IMR-90 (cell line): ENCODE measurements around the gene VPS4B. TPM values are rescaled to one million over a fixed set of nuclear protein-coding genes. Genes with fewer than 3 reads are reported as not detected.

Experiments used
- ATAC-seq: fragments of 200-7000 bp; cut with Tn5 transposase; 2 replicates; pipeline ENCODE4 v1.9.1; 2020; ENCODE audit warnings: low read depth, mild to moderate bottlenecking, moderate library complexity
- BruUV-seq: library from RNA; stranded (reverse); fragments of 400-500 nt; replicated peaks from 2 replicates; lab custom pipeline; 2021; lab: Mats Ljungman, UMichigan
- CTCF ChIA-PET: fragments of 300-600 bp; formaldehyde crosslinking; extraction: SDS; loops from one replicate; lab custom pipeline; 2021; ENCODE audit warnings: antibody characterized with exemption; lab: Yijun Ruan, JAX
- POLR2A ChIA-PET: fragments of 300-600 bp; sonication (Branson Sonifier 250); formaldehyde crosslinking; loops from one replicate; lab custom pipeline; 2022; ENCODE audit warnings: antibody characterized with exemption; ENCODE audit not compliant: unreplicated experiment; lab: Charles Lee
- DNase-seq: peaks from one replicate; pipeline ENCODE4 v3.0.0; 2013
- H2AFZ ChIP-seq: replicated peaks from 2 replicates; pipeline ENCODE3; 2013; ENCODE audit warnings: low read length, mild to moderate bottlenecking; ENCODE audit not compliant: poor library complexity
- H2AK5ac ChIP-seq: 2 replicates; pipeline ENCODE4 v1.6.1; 2013; ENCODE audit warnings: low read depth, low read length, inconsistent platforms
- H2AK9ac ChIP-seq: replicated peaks from 2 replicates; pipeline ENCODE3; 2013; ENCODE audit warnings: mild to moderate bottlenecking, low read depth, low read length, moderate library complexity; ENCODE audit not compliant: poor library complexity
- H2BK120ac ChIP-seq: 2 replicates; pipeline ENCODE4 v1.6.1; 2013; ENCODE audit warnings: low read depth, low read length, inconsistent platforms
- H2BK15ac ChIP-seq: 3 replicates; pipeline ENCODE4 v1.6.1; 2013; ENCODE audit warnings: low read depth, low read length, inconsistent platforms
- H2BK20ac ChIP-seq: 2 replicates; pipeline ENCODE4 v1.6.1; 2013; ENCODE audit warnings: low read depth, mild to moderate bottlenecking, inconsistent platforms, low read length, moderate library complexity
- H2BK5ac ChIP-seq: 2 replicates; pipeline ENCODE4 v1.6.1; 2013; ENCODE audit warnings: mild to moderate bottlenecking, low read depth, low read length, inconsistent platforms; ENCODE audit not compliant: poor library complexity, severe bottlenecking
- H3K14ac ChIP-seq: replicated peaks from 2 replicates; pipeline ENCODE4 v1.6.1; 2013; ENCODE audit warnings: low read depth, low read length, inconsistent platforms
- H3K18ac ChIP-seq: 2 replicates; pipeline ENCODE4 v1.6.1; 2013; ENCODE audit warnings: low read depth, low read length, control low read depth
- H3K23ac ChIP-seq: 2 replicates; pipeline ENCODE4 v1.6.1; 2013; ENCODE audit warnings: low read depth, low read length, inconsistent platforms
- H3K27ac ChIP-seq: 2 replicates; pipeline ENCODE4 v1.5.1; 2013; ENCODE audit warnings: mild to moderate bottlenecking, control low read depth, low read length; ENCODE audit not compliant: insufficient read depth
- H3K27me3 ChIP-seq: 2 replicates; pipeline ENCODE4 v1.6.1; 2013; ENCODE audit warnings: low read length; ENCODE audit not compliant: control insufficient read depth, insufficient read depth
- H3K36me3 ChIP-seq: 2 replicates; pipeline ENCODE4 v1.6.1; 2013; ENCODE audit warnings: low read length, mixed read lengths; ENCODE audit not compliant: control insufficient read depth, insufficient read depth
- H3K4ac ChIP-seq: 2 replicates; pipeline ENCODE4 v1.6.1; 2013; ENCODE audit warnings: low read depth, low read length, inconsistent platforms
- H3K4me1 ChIP-seq: 2 replicates; pipeline ENCODE4 v1.6.1; 2013; ENCODE audit warnings: low read length, mixed read lengths; ENCODE audit not compliant: control insufficient read depth, insufficient read depth
- H3K4me2 ChIP-seq: 2 replicates; pipeline ENCODE4 v1.6.1; 2013; ENCODE audit warnings: low read depth, mild to moderate bottlenecking, control low read depth, low read length, moderate library complexity
- H3K4me3 ChIP-seq: 2 replicates; pipeline ENCODE4 v1.5.1; 2013; ENCODE audit warnings: low read depth, mild to moderate bottlenecking, control low read depth, low read length, moderate library complexity; ENCODE audit not compliant: insufficient read depth
- H3K56ac ChIP-seq: 2 replicates; pipeline ENCODE4 v1.6.1; 2013; ENCODE audit warnings: low read length, inconsistent platforms; ENCODE audit not compliant: insufficient read depth; ENCODE audit errors: extremely low read depth
- H3K79me1 ChIP-seq, 2 experiments: 2 replicates each; pipeline ENCODE4 v1.6.1; 2013; ENCODE audit warnings: low read length in 2 of 2, inconsistent platforms in 1 of 2, low read depth in 1 of 2
- H3K9ac ChIP-seq: 2 replicates; pipeline ENCODE4 v1.6.1; 2013; ENCODE audit warnings: low read depth, low read length, control low read depth
- H3K9me1 ChIP-seq: 2 replicates; pipeline ENCODE4 v1.6.1; 2013; ENCODE audit warnings: low read length, inconsistent platforms; ENCODE audit not compliant: insufficient read depth
- H3K9me3 ChIP-seq: 2 replicates; pipeline ENCODE4 v1.6.1; 2013; ENCODE audit warnings: low read length; ENCODE audit not compliant: control insufficient read depth, insufficient read depth
- H4K20me1 ChIP-seq: 2 replicates; pipeline ENCODE4 v1.6.1; 2013; ENCODE audit warnings: low read length, inconsistent platforms; ENCODE audit not compliant: insufficient read depth
- H4K5ac ChIP-seq: 2 replicates; pipeline ENCODE4 v1.6.1; 2013; ENCODE audit warnings: mild to moderate bottlenecking, low read depth, low read length, control low read depth
- H4K8ac ChIP-seq, 2 experiments: 2 replicates each; pipeline ENCODE4 v1.6.1; 2013; ENCODE audit warnings: low read depth in 2 of 2, low read length in 2 of 2, control low read depth in 1 of 2, inconsistent platforms in 1 of 2
- H4K91ac ChIP-seq: 2 replicates; pipeline ENCODE4 v1.6.1; 2013; ENCODE audit warnings: low read depth, low read length, inconsistent platforms; ENCODE audit not compliant: insufficient read depth
- BHLHE40 ChIP-seq: fragments of 150-350 bp; IDR thresholded peaks from 2 replicates; pipeline ENCODE4 v1.6.1; 2016; ENCODE audit warnings: mild to moderate bottlenecking, low read depth, low read length
- CEBPB ChIP-seq: IDR thresholded peaks from 2 replicates; pipeline ENCODE4 v1.6.1; 2012; ENCODE audit warnings: low read depth, low read length, improper control_type of control experiment
- CHD1 ChIP-seq: IDR thresholded peaks from 2 replicates; pipeline ENCODE4 v1.6.1; 2012; ENCODE audit warnings: low read depth, low read length, improper control_type of control experiment
- CTCF ChIP-seq: conservative IDR thresholded peaks from 2 replicates; pipeline ENCODE4 v1.5.1; 2012; ENCODE audit warnings: mild to moderate bottlenecking, low read depth, low read length, improper control_type of control experiment
- FOS ChIP-seq: fragments of 150-350 bp; IDR thresholded peaks from 2 replicates; pipeline ENCODE4 v1.6.1; 2016; ENCODE audit warnings: low read depth, low read length
- MAZ ChIP-seq: IDR thresholded peaks from 2 replicates; pipeline ENCODE4 v1.6.1; 2012; ENCODE audit warnings: low read depth, mild to moderate bottlenecking, low read length, improper control_type of control experiment, moderate library complexity, borderline replicate concordance
- POLR2A ChIP-seq: IDR thresholded peaks from 2 replicates; pipeline ENCODE4 v1.6.1; 2012; ENCODE audit warnings: mild to moderate bottlenecking, low read depth, low read length
- RAD21 ChIP-seq: IDR thresholded peaks from 2 replicates; pipeline ENCODE4 v1.6.1; 2012; ENCODE audit warnings: low read length, improper control_type of control experiment
- RCOR1 ChIP-seq: IDR thresholded peaks from 2 replicates; pipeline ENCODE4 v1.6.1; 2012; ENCODE audit warnings: mild to moderate bottlenecking, low read length, improper control_type of control experiment; ENCODE audit not compliant: insufficient replicate concordance
- SMC3 ChIP-seq: fragments of 150-350 bp; IDR thresholded peaks from 2 replicates; pipeline ENCODE4 v1.6.1; 2016; ENCODE audit warnings: low read depth, mild to moderate bottlenecking, antibody characterized with exemption, low read length, moderate library complexity
- USF2 ChIP-seq: fragments of 150-350 bp; IDR thresholded peaks from 2 replicates; pipeline ENCODE4 v1.6.1; 2017; ENCODE audit warnings: mild to moderate bottlenecking, antibody characterized with exemption, low read length, low read depth
- WGBS, 2 experiments: methylation state at CpG; one replicate each; pipeline versions ENCODE4 v1.1.5 to v1.1.7; 2013; ENCODE audit warnings: missing lambda C conversion rate in 2 of 2; ENCODE audit not compliant: insufficient read length in 1 of 2; ENCODE audit errors: extremely low coverage in 2 of 2; 5-methylcytosine and 5-hydroxymethylcytosine counted together
- dilution Hi-C: fragments of 300-500 bp; cut with HindIII; formaldehyde crosslinking; loops from one replicate; pipeline ENCODE4 v1.14.3; 2018; ENCODE audit warnings: low sequenced_read_pairs; ENCODE audit not compliant: unreplicated experiment
- in situ Hi-C: fragments of 300-500 bp; cut with MboI; formaldehyde crosslinking; loops from 3 replicates; pipeline ENCODE4 v1.14.3; 2019; ENCODE audit warnings: low sequenced_read_pairs, inconsistent platforms, mixed read lengths
- intact Hi-C: fragments of 100-400 bp; cut with micrococcal nuclease; formaldehyde crosslinking; loops from 2 replicates; pipeline ENCODE4 v1.10.0; 2022
- polyA plus RNA-seq, 3 experiments: library from polyadenylated mRNA; depleted of rRNA; stranded (reverse); fragments of >200 nt; gene quantifications; 2 replicates each; pipeline ENCODE4 v1.2.3, GENCODE V29; 2012; ENCODE audit warnings: low replicate concordance in 1 of 3
- total RNA-seq: library from RNA; depleted of rRNA; stranded (reverse); fragments of >200 nt; gene quantifications from 2 replicates; pipeline ENCODE4 v1.2.3, GENCODE V29; 2012
- TF ChIP-seq, protein P1 (sequence below): fragments of 150-350 bp; IDR thresholded peaks from 2 replicates; pipeline ENCODE4 v1.6.1; 2016; ENCODE audit warnings: low read depth, mild to moderate bottlenecking, low read length, moderate library complexity, borderline replicate concordance

The VPS4B gene
- total and polyA plus RNA-seq, 2 of the 4 experiments (the other 2 are of a cell fraction) = 16.2 to 31.5 TPM

GRCh38 chr18:63430526-63430925, 8.2 kb upstream of the VPS4B start:
- CTCF ChIA-PET = no interaction called here
- intact Hi-C loops = loop anchor here (10.0 kb wide), 1 partner anchor 906 kb away; the partner anchor contains the start of gene ZCCHC2
- TF ChIP-seq RAD21 (no peak), MAZ (no peak), SMC3 (no peak), CEBPB (no peak), CTCF (no peak), BHLHE40 (no peak), USF2 (no peak), CHD1 (no peak), POLR2A (no peak), FOS (no peak), RCOR1 (no peak)
- TF ChIP-seq, protein P1, sequence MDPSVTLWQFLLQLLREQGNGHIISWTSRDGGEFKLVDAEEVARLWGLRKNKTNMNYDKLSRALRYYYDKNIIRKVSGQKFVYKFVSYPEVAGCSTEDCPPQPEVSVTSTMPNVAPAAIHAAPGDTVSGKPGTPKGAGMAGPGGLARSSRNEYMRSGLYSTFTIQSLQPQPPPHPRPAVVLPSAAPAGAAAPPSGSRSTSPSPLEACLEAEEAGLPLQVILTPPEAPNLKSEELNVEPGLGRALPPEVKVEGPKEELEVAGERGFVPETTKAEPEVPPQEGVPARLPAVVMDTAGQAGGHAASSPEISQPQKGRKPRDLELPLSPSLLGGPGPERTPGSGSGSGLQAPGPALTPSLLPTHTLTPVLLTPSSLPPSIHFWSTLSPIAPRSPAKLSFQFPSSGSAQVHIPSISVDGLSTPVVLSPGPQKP = no peak

More at GRCh38 chr18:63430526-63430925, 8.2 kb upstream of the VPS4B start:
- Histone ChIP-seq H2BK5ac (no peak overlapping the region), H3K36me3 (no peaks in the 10 kb centered on the region), H3K23ac (no peak overlapping the region), H4K5ac (no peak overlapping the region), H3K27ac (no peak overlapping the region), H2BK20ac (no peak overlapping the region), H3K79me1 (no peaks in the 10 kb centered on the region), H4K8ac (no peak overlapping the region), H3K4me2 (no peak overlapping the region), H3K14ac (no peak overlapping the region), H3K9me3 (no peaks in the 10 kb centered on the region), H2AFZ (no peak overlapping the region), H2AK5ac (no peak overlapping the region), H2AK9ac (no peak overlapping the region), H3K56ac (no peak overlapping the region), H4K91ac (no peak overlapping the region), H3K9me1 (0 out of 2 replicates have a peak, but pooled peaks cover 2% of the 10 kb centered on the region), H3K9ac (no peak overlapping the region), H4K20me1 (no peaks in the 10 kb centered on the region), H3K27me3 (peaks cover 17% of the 10 kb centered on the region), H2BK120ac (no peak overlapping the region), H3K18ac (no peak overlapping the region), H2BK15ac (no peak overlapping the region), H3K4ac (no peak overlapping the region), H3K4me3 (no peak overlapping the region), H3K4me1 (no peaks in the 10 kb centered on the region)
- no CpG with 5 or more reads among the region's 2 CpGs for WGBS, 2 experiments
- in situ Hi-C loops (no loop called here), dilution Hi-C loops (no loop called here)
- ATAC-seq = no peak
- POLR2A ChIA-PET = no interaction called here
- DNase-seq = no peak
- BruUV-seq = no TSS peak
